Measurements from ENCODE around the gene KIAA1217.

DNA sequence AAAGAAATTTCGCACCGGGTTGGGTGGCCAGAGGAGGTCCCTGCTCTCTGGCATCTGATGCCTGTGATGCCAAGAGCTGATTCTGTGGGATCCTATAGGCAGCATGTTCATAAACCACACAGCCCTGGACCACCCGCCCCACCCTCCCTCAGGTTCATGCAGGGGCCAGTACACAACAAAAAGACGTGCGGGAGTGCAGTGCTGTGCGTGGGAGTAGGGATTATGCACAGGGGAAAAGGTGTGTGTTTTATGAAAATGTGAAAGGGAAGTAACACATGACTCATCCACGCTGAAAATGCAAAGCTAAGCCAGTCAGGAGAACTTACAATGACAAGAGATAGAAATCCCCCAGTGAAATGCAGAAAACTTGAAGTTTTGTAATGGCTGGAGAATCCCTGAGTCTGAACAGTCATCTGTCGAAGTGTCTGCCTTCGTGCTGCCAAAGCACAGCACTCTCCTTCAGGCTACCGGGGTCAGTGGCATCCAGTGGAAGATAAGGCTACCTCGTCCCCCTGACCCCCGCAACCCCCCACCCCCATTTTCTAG lies 1.1 kb downstream of the KIAA1217 start:
- TF ChIP-seq POLR2A (IDR thresholded peaks at IDR 0.05) (no peak), CTCF (IDR thresholded peaks at IDR 0.05) (no peak)
